HG03025 (cell line): ENCODE results near the gene MGMT.
"Not testable (repeated sequence)": the region's sequence is repeated elsewhere in the genome, so short reads cannot be mapped to it uniquely, and the experiment has no call there.

Source experiments
- ATAC-seq: cut with Tn5 transposase; IDR thresholded peaks from one replicate; pipeline ENCODE4 v1.9.1; 2021; ENCODE audit warnings: mild to moderate bottlenecking, moderate library complexity; ENCODE audit not compliant: unreplicated experiment, low FRiP score

MGMT gene

DNA sequence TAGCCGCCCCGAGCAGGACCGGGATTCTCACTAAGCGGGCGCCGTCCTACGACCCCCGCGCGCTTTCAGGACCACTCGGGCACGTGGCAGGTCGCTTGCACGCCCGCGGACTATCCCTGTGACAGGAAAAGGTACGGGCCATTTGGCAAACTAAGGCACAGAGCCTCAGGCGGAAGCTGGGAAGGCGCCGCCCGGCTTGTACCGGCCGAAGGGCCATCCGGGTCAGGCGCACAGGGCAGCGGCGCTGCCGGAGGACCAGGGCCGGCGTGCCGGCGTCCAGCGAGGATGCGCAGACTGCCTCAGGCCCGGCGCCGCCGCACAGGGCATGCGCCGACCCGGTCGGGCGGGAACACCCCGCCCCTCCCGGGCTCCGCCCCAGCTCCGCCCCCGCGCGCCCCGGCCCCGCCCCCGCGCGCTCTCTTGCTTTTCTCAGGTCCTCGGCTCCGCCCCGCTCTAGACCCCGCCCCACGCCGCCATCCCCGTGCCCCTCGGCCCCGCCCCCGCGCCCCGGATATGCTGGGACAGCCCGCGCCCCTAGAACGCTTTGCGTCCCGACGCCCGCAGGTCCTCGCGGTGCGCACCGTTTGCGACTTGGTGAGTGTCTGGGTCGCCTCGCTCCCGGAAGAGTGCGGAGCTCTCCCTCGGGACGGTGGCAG is at the start of gene MGMT:
MGMT (plus strand) TSS at position 539 of the 656 bp plus-strand sequence.
- ATAC-seq, result peak; percentile 91

- no peak for ATAC-seq
Observed at GRCh38 chr10:129417870-129418269, 49.2 kb upstream of the MGMT start.

GRCh38 chr10:129418496-129419225 is 48.4 kb upstream of the MGMT start:
- ATAC-seq, result no peak

DNA sequence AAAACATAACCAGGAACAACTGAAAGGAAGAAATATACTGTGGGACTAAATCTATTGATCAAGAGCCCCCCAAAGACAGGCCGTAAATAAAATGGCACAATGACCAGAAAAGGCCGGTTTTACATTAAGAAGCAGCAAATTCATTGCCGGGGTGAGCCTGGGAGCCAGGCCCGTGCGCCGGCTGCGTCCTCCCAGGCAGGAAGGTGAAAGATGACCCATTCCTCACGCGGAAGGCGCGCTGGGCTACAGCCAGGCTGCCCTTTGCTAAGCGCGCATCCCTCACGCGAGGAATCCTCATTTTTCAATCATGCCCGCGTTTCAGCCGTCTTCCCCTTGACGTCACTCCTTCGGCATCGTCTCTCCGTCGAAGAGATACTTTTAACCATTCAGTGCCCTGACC is 47.6 kb upstream of the MGMT start:
- no peak for ATAC-seq

DNA sequence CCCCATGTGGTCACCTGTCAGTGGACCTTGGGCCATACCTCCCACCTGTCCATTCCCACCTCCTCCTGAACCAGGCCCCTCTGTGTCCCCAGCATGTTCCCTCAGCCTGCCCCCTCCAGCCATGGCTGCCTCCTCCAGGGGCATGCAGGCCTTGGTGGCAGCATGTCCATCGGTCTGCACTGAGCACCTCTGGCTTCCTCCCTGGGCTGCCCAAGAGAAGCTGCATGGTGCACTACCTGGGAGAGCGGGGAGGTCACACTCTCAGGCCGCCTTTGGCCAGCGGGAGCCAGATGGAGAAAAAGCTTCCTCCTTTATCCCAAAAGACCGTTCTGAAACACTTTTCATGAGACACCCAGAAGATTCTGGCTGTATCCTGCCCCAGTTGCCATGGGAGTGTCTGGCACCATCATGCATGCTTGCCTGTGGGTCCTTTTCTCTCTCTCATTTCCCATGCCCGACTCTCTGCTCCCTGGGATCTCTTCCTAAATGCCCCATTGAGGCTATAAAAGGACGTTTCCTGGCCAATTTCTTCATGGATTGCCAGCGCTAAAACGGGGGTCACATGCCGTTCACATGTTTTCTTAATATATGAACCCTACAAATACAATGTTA is 45.5 kb upstream of the MGMT start:
- no peak for ATAC-seq

GRCh38 chr10:129424978-129425377 is 42.1 kb upstream of the MGMT start:
- ATAC-seq, result no peak

DNA sequence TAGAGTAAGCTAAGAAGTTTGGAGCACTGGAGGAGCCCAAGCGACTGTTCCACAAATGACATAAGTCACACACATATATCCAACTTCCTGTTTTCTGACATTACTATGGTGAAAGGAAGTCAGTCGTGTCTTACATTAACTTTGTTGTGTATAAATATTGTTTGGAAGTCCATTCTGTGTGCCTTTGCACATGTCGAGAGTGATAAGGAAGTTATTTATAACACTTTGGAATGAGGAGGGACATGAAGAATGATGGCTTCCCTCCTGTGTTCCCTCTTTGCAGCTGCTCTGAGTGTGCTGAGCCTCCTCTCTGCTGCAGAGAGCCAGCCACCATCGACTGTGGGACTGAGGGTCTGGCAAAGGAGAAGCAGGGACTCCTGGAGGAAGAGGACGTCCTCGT is 40.4 kb upstream of the MGMT start:
- ATAC-seq, result no peak

GRCh38 chr10:129433266-129433665 is 33.8 kb upstream of the MGMT start:
- ATAC-seq, result no peak

DNA sequence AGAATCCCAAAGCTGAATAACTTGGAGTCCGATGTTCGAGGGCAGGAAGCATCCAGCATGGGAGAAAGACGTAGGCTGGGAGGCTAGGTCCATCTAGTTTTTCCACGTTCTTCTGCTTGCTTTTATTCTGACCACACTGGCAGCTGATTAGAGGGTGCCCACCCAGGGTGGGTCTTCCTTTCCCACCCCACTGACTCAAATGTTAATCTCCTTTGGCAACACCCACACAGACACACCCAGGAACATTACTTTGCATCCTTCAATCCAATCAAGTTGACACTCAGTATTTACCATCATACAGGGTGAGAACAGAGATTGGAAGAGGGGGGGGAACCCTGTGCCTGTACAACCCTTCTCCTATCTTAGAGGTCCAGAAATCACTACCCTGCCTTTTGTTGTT is 31.3 kb upstream of the MGMT start:
- not testable (repeated sequence) for ATAC-seq

- no peak for ATAC-seq
Observed at GRCh38 chr10:129438024-129438423, 29.0 kb upstream of the MGMT start.

GRCh38 chr10:129440247-129440646 is 26.8 kb upstream of the MGMT start:
- ATAC-seq, result no peak

DNA sequence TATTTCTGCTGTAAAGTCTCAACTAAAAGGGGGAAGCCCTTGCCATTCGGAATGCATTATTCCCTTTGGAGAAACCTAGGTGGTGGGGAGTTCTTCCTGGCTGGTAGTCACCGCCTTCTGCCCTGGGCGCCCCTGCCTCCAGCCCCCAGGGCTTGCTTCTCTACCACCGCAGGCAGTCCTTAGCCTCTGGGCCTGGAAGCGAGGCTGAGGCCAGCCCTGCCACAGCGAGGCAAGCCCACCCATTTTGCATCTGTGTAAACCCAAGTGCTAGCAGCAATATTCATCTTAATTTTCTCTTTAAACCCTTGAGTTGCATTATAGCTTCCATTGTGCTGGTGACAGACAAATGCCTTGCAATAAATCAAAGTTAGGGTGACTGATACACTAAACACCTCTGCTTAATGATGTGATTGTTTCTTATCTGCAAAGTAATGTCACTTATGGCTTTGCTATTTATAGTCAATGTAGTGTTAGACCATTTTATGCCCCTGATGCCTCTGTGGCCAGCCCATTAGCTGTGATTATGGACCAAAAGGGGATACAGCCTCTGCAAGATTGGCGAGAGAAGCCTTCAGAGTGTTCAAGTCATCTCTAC is 26.2 kb upstream of the MGMT start:
- no peak for ATAC-seq

DNA sequence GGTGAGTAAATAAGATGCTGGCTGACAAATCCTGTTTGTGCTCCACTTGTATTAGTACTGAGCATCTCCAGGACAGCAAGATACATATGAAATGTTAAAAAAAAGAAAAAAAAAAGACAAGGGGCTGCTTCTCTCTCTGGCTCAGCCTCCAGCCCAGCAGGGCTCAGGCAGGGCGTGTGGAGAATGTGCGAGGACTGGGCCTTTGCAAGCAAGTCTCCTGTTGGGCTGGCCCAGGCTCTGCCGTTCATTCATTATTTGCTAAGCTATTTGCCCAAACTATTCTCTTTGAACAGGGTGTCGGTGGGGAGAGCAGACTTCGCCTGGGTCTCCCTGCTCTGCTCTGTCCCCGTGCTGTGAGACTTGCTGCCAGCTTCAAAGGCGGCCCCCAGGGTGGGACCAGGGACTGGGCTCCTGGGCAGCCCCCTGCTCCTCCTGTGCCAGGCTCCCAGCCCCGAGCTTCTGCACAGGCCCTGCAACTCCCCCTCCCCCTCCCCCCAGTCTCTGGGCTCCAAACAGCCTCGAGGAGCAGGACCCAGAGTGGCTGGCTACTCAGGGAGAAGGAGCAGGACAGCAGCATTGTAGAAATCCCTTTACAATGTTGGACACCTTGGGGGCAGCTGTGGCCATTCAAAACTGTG is 25.6 kb upstream of the MGMT start:
- no peak for ATAC-seq

GRCh38 chr10:129442866-129443265 is 24.2 kb upstream of the MGMT start:
- ATAC-seq, result no peak

- ATAC-seq, result no peak
Observed at GRCh38 chr10:129444359-129444758, 22.7 kb upstream of the MGMT start.

- ATAC-seq, result no peak
Observed at GRCh38 chr10:129445436-129446182, 21.4 kb upstream of the MGMT start.

- ATAC-seq, result no peak
Observed at GRCh38 chr10:129446183-129446581, 20.9 kb upstream of the MGMT start.

GRCh38 chr10:129447486-129447885 is 19.6 kb upstream of the MGMT start:
- ATAC-seq, result no peak

DNA sequence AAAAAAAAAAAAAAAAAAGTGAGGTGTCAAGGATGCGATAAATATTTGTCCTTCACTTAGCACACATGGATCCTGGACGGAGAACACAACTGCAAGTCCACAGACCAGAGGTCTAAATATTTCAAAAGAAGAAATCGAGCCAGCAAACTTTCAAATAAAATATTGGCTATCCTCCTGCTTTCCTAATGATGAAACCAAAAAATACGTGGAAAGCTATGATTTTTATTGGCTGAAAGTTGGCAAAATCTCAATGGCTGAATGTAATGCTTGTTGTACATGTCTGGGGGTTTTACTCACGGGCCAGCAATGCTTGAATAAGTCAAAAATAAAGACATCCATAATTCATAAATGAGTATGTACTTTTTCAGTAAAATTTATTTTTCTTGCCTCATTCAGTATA is 19.0 kb upstream of the MGMT start:
- ATAC-seq, result no peak

- ATAC-seq, result no peak
Observed at GRCh38 chr10:129448539-129448938, 18.5 kb upstream of the MGMT start.
